ENCODE measurements around the gene TBC1D10B.

TBC1D10B gene

GRCh38 chr16:30416047-30416603 is 45.8 kb upstream of the TBC1D10B start:
- ATAC-seq: no peak
- no peak for TF ChIP-seq PPARA (CRISPR knock-in tag; IDR thresholded peaks at IDR 0.05; ENCODE audit: borderline replicate concordance)
- TF ChIP-seq TCF4 (CRISPR knock-in tag; IDR thresholded peaks at IDR 0.05; ENCODE audit: borderline replicate concordance): no peak
- no peak for TF ChIP-seq BACH2 (CRISPR knock-in tag; IDR thresholded peaks at IDR 0.05; ENCODE audit: borderline replicate concordance)
- TF ChIP-seq, protein P1, sequence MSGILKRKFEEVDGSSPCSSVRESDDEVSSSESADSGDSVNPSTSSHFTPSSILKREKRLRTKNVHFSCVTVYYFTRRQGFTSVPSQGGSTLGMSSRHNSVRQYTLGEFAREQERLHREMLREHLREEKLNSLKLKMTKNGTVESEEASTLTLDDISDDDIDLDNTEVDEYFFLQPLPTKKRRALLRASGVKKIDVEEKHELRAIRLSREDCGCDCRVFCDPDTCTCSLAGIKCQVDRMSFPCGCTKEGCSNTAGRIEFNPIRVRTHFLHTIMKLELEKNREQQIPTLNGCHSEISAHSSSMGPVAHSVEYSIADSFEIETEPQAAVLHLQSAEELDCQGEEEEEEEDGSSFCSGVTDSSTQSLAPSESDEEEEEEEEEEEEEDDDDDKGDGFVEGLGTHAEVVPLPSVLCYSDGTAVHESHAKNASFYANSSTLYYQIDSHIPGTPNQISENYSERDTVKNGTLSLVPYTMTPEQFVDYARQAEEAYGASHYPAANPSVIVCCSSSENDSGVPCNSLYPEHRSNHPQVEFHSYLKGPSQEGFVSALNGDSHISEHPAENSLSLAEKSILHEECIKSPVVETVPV (CRISPR knock-in tag; IDR thresholded peaks at IDR 0.05): no peak
- no peak for TF ChIP-seq ARNTL (CRISPR knock-in tag; IDR thresholded peaks at IDR 0.05; ENCODE audit: borderline replicate concordance, low read depth)
- no peak for TF ChIP-seq CREB5 (CRISPR knock-in tag; IDR thresholded peaks at IDR 0.05; ENCODE audit: low read depth)
- TF ChIP-seq ZNF565 (CRISPR knock-in tag; conservative IDR thresholded peaks at IDR 0.05; ENCODE audit: low read depth): no peak
- no peak for TF ChIP-seq ZNF8 (CRISPR knock-in tag; IDR thresholded peaks at IDR 0.05)
- no peak for TF ChIP-seq ZC3H10 (CRISPR knock-in tag; IDR thresholded peaks at IDR 0.05)
- TF ChIP-seq ISL1 (CRISPR knock-in tag; IDR thresholded peaks at IDR 0.05): no peak
- no peak for TF ChIP-seq ZNF70 (CRISPR knock-in tag; IDR thresholded peaks at IDR 0.05)
- no peak for TF ChIP-seq ZFP3 (CRISPR knock-in tag; IDR thresholded peaks at IDR 0.05)

GRCh38 chr16:30414159-30414558 is 43.9 kb upstream of the TBC1D10B start:
- TF ChIP-seq ZNF8 (CRISPR knock-in tag; IDR thresholded peaks at IDR 0.05) (no peak), ESRRG (CRISPR knock-in tag; IDR thresholded peaks at IDR 0.05) (no peak), ZNF70 (CRISPR knock-in tag; IDR thresholded peaks at IDR 0.05) (no peak), BACH2 (CRISPR knock-in tag; IDR thresholded peaks at IDR 0.05; ENCODE audit: borderline replicate concordance) (no peak), GLIS3 (CRISPR knock-in tag; IDR thresholded peaks at IDR 0.05) (no peak), CREB5 (CRISPR knock-in tag; IDR thresholded peaks at IDR 0.05; ENCODE audit: low read depth) (no peak), TOX (CRISPR knock-in tag; IDR thresholded peaks at IDR 0.05; ENCODE audit: borderline replicate concordance) (no peak), TCF4 (CRISPR knock-in tag; IDR thresholded peaks at IDR 0.05; ENCODE audit: borderline replicate concordance) (no peak), PPARA (CRISPR knock-in tag; IDR thresholded peaks at IDR 0.05; ENCODE audit: borderline replicate concordance) (no peak), CSDC2 (CRISPR knock-in tag; IDR thresholded peaks at IDR 0.05) (no peak), ZFP3 (CRISPR knock-in tag; IDR thresholded peaks at IDR 0.05) (no peak), ZFP30 (CRISPR knock-in tag; IDR thresholded peaks at IDR 0.05) (no peak)
- TF ChIP-seq, protein P1 (CRISPR knock-in tag; IDR thresholded peaks at IDR 0.05): no peak
- no peak for ATAC-seq

DNA sequence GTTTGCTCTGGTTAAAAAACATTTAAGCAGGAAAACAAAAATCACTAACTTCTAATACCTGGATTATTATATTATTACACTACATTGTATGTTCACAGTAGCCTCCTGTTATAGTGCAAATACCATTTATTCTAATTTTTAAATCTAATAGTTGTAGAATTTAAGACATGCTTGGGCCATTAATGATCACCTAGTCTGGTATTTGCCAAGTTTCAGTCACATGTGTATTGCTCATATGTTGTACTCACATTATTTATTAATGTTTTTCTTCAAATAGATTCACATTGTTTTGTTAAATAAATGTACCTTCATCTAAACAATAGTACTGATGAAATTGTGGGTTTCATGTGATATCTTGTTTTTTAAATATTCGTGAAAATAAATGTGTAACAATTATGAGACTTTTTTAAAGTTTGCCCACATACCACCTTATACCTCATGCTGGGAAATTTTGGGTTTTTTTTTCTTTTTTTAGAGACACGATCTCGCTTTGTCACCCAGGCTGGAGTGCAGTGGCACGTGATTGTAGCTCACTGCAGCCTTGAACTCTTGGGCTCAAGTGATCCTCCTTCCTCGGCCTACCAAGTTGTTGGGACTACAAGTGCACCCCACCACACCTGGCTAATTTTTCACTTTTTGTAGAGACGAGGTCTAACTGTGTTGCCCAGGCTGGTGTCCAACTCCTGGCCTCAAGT is 43.0 kb upstream of the TBC1D10B start:
- TF ChIP-seq RARB (CRISPR knock-in tag; IDR thresholded peaks at IDR 0.05) (no peak), ZNF565 (CRISPR knock-in tag; conservative IDR thresholded peaks at IDR 0.05; ENCODE audit: low read depth) (no peak), ZC3H10 (CRISPR knock-in tag; IDR thresholded peaks at IDR 0.05) (no peak), CREB5 (CRISPR knock-in tag; IDR thresholded peaks at IDR 0.05; ENCODE audit: low read depth) (no peak), ZFP3 (CRISPR knock-in tag; IDR thresholded peaks at IDR 0.05) (no peak), SNAI2 (CRISPR knock-in tag; IDR thresholded peaks at IDR 0.05) (no peak), ZNF8 (CRISPR knock-in tag; IDR thresholded peaks at IDR 0.05) (no peak), ESRRG (CRISPR knock-in tag; IDR thresholded peaks at IDR 0.05) (no peak), PPARA (CRISPR knock-in tag; IDR thresholded peaks at IDR 0.05; ENCODE audit: borderline replicate concordance) (no peak), ZNF70 (CRISPR knock-in tag; IDR thresholded peaks at IDR 0.05) (no peak), TCF4 (CRISPR knock-in tag; IDR thresholded peaks at IDR 0.05; ENCODE audit: borderline replicate concordance) (no peak)
- TF ChIP-seq, protein P2, sequence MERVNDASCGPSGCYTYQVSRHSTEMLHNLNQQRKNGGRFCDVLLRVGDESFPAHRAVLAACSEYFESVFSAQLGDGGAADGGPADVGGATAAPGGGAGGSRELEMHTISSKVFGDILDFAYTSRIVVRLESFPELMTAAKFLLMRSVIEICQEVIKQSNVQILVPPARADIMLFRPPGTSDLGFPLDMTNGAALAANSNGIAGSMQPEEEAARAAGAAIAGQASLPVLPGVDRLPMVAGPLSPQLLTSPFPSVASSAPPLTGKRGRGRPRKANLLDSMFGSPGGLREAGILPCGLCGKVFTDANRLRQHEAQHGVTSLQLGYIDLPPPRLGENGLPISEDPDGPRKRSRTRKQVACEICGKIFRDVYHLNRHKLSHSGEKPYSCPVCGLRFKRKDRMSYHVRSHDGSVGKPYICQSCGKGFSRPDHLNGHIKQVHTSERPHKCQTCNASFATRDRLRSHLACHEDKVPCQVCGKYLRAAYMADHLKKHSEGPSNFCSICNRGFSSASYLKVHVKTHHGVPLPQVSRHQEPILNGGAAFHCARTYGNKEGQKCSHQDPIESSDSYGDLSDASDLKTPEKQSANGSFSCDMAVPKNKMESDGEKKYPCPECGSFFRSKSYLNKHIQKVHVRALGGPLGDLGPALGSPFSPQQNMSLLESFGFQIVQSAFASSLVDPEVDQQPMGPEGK (CRISPR knock-in tag; IDR thresholded peaks at IDR 0.05; ENCODE audit: borderline replicate concordance): no peak
- no peak for ATAC-seq

Measured in SK-N-SH treated with all-trans-retinoic acid at 6 μM for 48 hours (cell line).